Neural progenitor cell (in vitro differentiated cells): Measurements from ENCODE around the gene APBB1.

Experiments
- CTCF ChIP-seq: fragments of 200-600 bp; sonication (generic); IDR thresholded peaks from 2 replicates; pipeline ENCODE4 v1.5.1; 2017; ENCODE audit warnings: antibody characterized with exemption, mild to moderate bottlenecking
- EZH2 ChIP-seq: fragments of 200-600 bp; sonication (generic); IDR thresholded peaks from 2 replicates; pipeline ENCODE4 v1.6.1; 2017; ENCODE audit warnings: antibody characterized with exemption, mild to moderate bottlenecking, moderate library complexity

GRCh38 chr11:6350486-6350885, 68.4 kb downstream of the APBB1 start:
- TF ChIP-seq EZH2 (no peak), CTCF (no peak)
